GM23338 (cell line): ENCODE results near the gene ADAMTSL4. TPM values are rescaled to one million over a fixed set of nuclear protein-coding genes. Genes with fewer than 3 reads are reported as not detected.

Experiments used
- ATAC-seq: fragments of 200-7000 bp; cut with Tn5 transposase; 3 replicates; pipeline ENCODE4 v1.9.1; 2020
- DNase-seq: peaks from one replicate; pipeline ENCODE4 v3.0.0-alpha.2; 2015; ENCODE audit warnings: low spot score
- H2AFZ ChIP-seq: fragments of 200-600 bp; sonication (generic); 2 replicates; pipeline ENCODE4 v1.8.0; 2016; ENCODE audit warnings: antibody characterized with exemption, mild to moderate bottlenecking, moderate library complexity
- H3F3A ChIP-seq: fragments of 200-600 bp; sonication (generic); replicated peaks from 2 replicates; pipeline ENCODE4 v1.8.0; 2017; ENCODE audit warnings: antibody characterized with exemption, mixed run types, low read depth
- H3K27ac ChIP-seq: fragments of 200-600 bp; sonication (generic); 2 replicates; pipeline ENCODE4 v1.6.1; 2016; ENCODE audit warnings: low read depth
- H3K27me3 ChIP-seq: fragments of 200-600 bp; sonication (generic); 2 replicates; pipeline ENCODE4 v1.8.0; 2016; ENCODE audit warnings: mild to moderate bottlenecking, mixed run types, moderate library complexity; ENCODE audit not compliant: insufficient read depth
- H3K36me3 ChIP-seq: fragments of 200-600 bp; sonication (generic); 2 replicates; pipeline ENCODE4 v1.8.0; 2016; ENCODE audit warnings: mild to moderate bottlenecking; ENCODE audit not compliant: insufficient read depth
- H3K4me1 ChIP-seq: fragments of 200-600 bp; sonication (generic); 2 replicates; pipeline ENCODE4 v1.8.0; 2016; ENCODE audit warnings: mild to moderate bottlenecking, moderate library complexity; ENCODE audit not compliant: insufficient read depth
- H3K4me2 ChIP-seq: fragments of 200-600 bp; sonication (generic); 2 replicates; pipeline ENCODE4 v1.7.1; 2017; ENCODE audit warnings: mixed run types
- H3K4me3 ChIP-seq: fragments of 200-600 bp; sonication (generic); 2 replicates; pipeline ENCODE4 v1.6.1; 2016; ENCODE audit warnings: mixed run types
- H3K79me2 ChIP-seq: fragments of 200-600 bp; sonication (generic); replicated peaks from 2 replicates; pipeline ENCODE4 v1.8.0; 2017; ENCODE audit warnings: mild to moderate bottlenecking; ENCODE audit not compliant: insufficient read depth
- H3K9me2 ChIP-seq: fragments of 200-600 bp; sonication (generic); 2 replicates; pipeline ENCODE4 v1.8.0; 2017; ENCODE audit not compliant: insufficient read depth
- H4K20me1 ChIP-seq: fragments of 200-600 bp; sonication (generic); replicated peaks from 2 replicates; pipeline ENCODE4 v1.8.0; 2017; ENCODE audit warnings: mild to moderate bottlenecking; ENCODE audit not compliant: insufficient read depth
- H3K27ac Mint-ChIP-seq: 2 replicates; pipeline ENCODE4 v1.8.0; 2020; ENCODE audit warnings: inconsistent platforms, mild to moderate bottlenecking, moderate library complexity, mixed read lengths
- H3K27me3 Mint-ChIP-seq: 3 replicates; pipeline ENCODE4 v1.8.0; 2022; ENCODE audit warnings: low read depth, mild to moderate bottlenecking, moderate library complexity, mixed read lengths, inconsistent platforms; ENCODE audit not compliant: insufficient read depth, poor library complexity
- H3K36me3 Mint-ChIP-seq: 3 replicates; pipeline ENCODE4 v1.8.0; 2021; ENCODE audit warnings: low read depth, mild to moderate bottlenecking, inconsistent platforms, moderate library complexity, mixed read lengths
- H3K4me1 Mint-ChIP-seq: 3 replicates; pipeline ENCODE4 v1.8.0; 2020; ENCODE audit warnings: mild to moderate bottlenecking, inconsistent platforms, mixed read lengths
- H3K4me3 Mint-ChIP-seq: 3 replicates; pipeline ENCODE4 v1.8.0; 2021; ENCODE audit warnings: moderate library complexity, mild to moderate bottlenecking, inconsistent platforms, mixed read lengths
- H3K9me3 Mint-ChIP-seq: 3 replicates; pipeline ENCODE4 v1.8.0; 2020; ENCODE audit warnings: moderate library complexity, mild to moderate bottlenecking, inconsistent platforms, mixed read lengths
- CREB1 ChIP-seq: fragments of 250-450 bp; sonication (Bioruptor Pico); IDR thresholded peaks from 2 replicates; pipeline ENCODE4 v1.5.0; 2020; ENCODE audit warnings: low read depth, mild to moderate bottlenecking, moderate library complexity
- EZH2phosphoT487 ChIP-seq: fragments of 200-600 bp; sonication (generic); IDR thresholded peaks from one replicate; pipeline ENCODE4 v1.8.1; 2018; ENCODE audit warnings: antibody characterized with exemption; ENCODE audit not compliant: unreplicated experiment
- POLR2AphosphoS5 ChIP-seq: IDR thresholded peaks from 2 replicates; pipeline ENCODE4 v1.6.1; 2016; ENCODE audit warnings: antibody characterized with exemption, low read depth
- REST ChIP-seq: IDR thresholded peaks from one replicate; pipeline ENCODE4 v1.6.1; 2018; ENCODE audit warnings: antibody characterized with exemption; ENCODE audit not compliant: unreplicated experiment
- STAT1 ChIP-seq: IDR thresholded peaks from one replicate; pipeline ENCODE4 v1.6.1; 2016; ENCODE audit warnings: antibody characterized with exemption; ENCODE audit not compliant: unreplicated experiment
- ZNF114 ChIP-seq: fragments of 250-450 bp; sonication (Bioruptor Pico); IDR thresholded peaks from 2 replicates; pipeline ENCODE4 v1.5.0; 2020; ENCODE audit warnings: mild to moderate bottlenecking, moderate library complexity
- polyA plus RNA-seq: library from polyadenylated mRNA; unstranded; fragments of >200 nt; fragmentation: Nextera tagmentation; extraction: Ambion mirVana; gene quantifications from 2 replicates; pipeline ENCODE4 v1.2.1, GENCODE V29; 2016
- total RNA-seq: library from RNA; depleted of rRNA; stranded (reverse); fragments of >200 nt; shearing (Covaris generic); gene quantifications from 2 replicates; pipeline ENCODE4 v1.2.3, GENCODE V29; 2014

ADAMTSL4 gene
- total and polyA plus RNA-seq, 2 experiments from 2014 or later: 5.3 to 5.8 TPM

GRCh38 chr1:150549496-150550221 is 451 bp downstream of the ADAMTSL4 start:
- Mint-ChIP-seq H3K4me1 (peaks cover 24% of the 10 kb centered on the region), H3K4me3 (peak overlapping the region; percentile 78), H3K9me3 (no peaks in the 10 kb centered on the region), H3K27ac (no peak overlapping the region), H3K27me3 (peaks cover 33% of the 10 kb centered on the region), H3K36me3 (no peaks in the 10 kb centered on the region; the same call in 2 of the 3 replicates)
- H4K20me1 ChIP-seq: no peaks in the 10 kb centered on the region
- ATAC-seq: peak; percentile 18
- H3F3A ChIP-seq: peaks cover 9% of the 10 kb centered on the region
- H3K9me2 ChIP-seq: no peaks in the 10 kb centered on the region
- H3K27ac ChIP-seq: no peak overlapping the region
- peak overlapping the region; percentile 83 for H3K4me3 ChIP-seq
- H3K36me3 ChIP-seq: no peaks in the 10 kb centered on the region
- H3K79me2 ChIP-seq: no peaks in the 10 kb centered on the region
- TF ChIP-seq REST (no peak), POLR2AphosphoS5 (no peak), ZNF114 (CRISPR knock-in tag) (no peak), CREB1 (CRISPR knock-in tag) (no peak), EZH2phosphoT487 (no peak), STAT1 (no peak)
- H3K27me3 ChIP-seq: peaks cover 30% of the 10 kb centered on the region
- peaks cover 11% of the 10 kb centered on the region; the same call in 1 of the 2 replicates for H3K4me1 ChIP-seq
- peak overlapping the region; percentile 78 for H2AFZ ChIP-seq
- H3K4me2 ChIP-seq: peak overlapping the region; percentile 82
- peak; percentile 75 for DNase-seq

GRCh38 chr1:150550222-150551050 is 1.2 kb downstream of the ADAMTSL4 start:
- no peak overlapping the region for H3K4me3 Mint-ChIP-seq
- H3K27ac ChIP-seq: no peak overlapping the region
- peaks cover 9% of the 10 kb centered on the region for H3F3A ChIP-seq
- no peaks in the 10 kb centered on the region for H4K20me1 ChIP-seq
- no peaks in the 10 kb centered on the region for H3K9me3 Mint-ChIP-seq
- peak overlapping the region; percentile 83; the same call in 1 of the 2 replicates for H3K4me3 ChIP-seq
- H3K27ac Mint-ChIP-seq: no peak overlapping the region
- H3K36me3 ChIP-seq: no peaks in the 10 kb centered on the region
- DNase-seq (peak; percentile 29), ATAC-seq (no peak)
- H3K9me2 ChIP-seq: no peaks in the 10 kb centered on the region
- no peaks in the 10 kb centered on the region; the same call in 2 of the 3 replicates for H3K36me3 Mint-ChIP-seq
- no peak overlapping the region for H2AFZ ChIP-seq
- H3K27me3 Mint-ChIP-seq: peaks cover 33% of the 10 kb centered on the region
- H3K4me2 ChIP-seq: peak overlapping the region; percentile 82; the same call in 1 of the 2 replicates
- peaks cover 26% of the 10 kb centered on the region for H3K4me1 Mint-ChIP-seq
- H3K4me1 ChIP-seq: peaks cover 11% of the 10 kb centered on the region; the same call in 1 of the 2 replicates
- H3K27me3 ChIP-seq: peaks cover 30% of the 10 kb centered on the region
- H3K79me2 ChIP-seq: no peaks in the 10 kb centered on the region
- TF ChIP-seq EZH2phosphoT487 (no peak), CREB1 (CRISPR knock-in tag) (no peak), REST (no peak)
